ENCODE measurements around the gene SAMD10.

DNA sequence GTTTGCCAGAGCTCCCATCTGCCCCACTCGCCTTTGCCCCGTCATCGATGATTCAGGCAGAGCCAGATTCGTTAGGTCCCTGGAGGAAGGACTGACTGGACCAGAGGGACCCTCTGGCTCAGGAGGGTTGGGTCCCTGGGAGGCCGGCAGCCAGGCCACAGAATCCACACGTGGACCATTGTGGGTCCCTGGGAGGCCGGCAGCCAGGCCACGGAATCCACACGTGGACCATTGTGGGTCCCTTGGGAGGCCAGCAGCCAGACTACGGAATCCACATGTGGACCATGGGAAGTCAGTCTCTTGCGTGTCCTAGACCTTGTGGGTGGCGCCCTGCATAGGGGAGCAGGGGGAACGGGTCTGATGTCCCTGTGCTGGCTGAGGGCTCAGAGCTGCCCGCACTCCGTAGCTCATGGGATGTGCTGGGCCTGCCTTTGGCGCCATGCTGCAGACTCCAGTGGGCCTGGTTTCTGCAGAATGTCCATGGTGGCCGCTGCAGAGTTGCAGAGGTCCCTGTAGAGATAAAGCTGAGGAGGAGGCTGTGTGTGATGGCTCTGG, 46.8 kb downstream of the SAMD10 start:
- TF ChIP-seq, protein P1, sequence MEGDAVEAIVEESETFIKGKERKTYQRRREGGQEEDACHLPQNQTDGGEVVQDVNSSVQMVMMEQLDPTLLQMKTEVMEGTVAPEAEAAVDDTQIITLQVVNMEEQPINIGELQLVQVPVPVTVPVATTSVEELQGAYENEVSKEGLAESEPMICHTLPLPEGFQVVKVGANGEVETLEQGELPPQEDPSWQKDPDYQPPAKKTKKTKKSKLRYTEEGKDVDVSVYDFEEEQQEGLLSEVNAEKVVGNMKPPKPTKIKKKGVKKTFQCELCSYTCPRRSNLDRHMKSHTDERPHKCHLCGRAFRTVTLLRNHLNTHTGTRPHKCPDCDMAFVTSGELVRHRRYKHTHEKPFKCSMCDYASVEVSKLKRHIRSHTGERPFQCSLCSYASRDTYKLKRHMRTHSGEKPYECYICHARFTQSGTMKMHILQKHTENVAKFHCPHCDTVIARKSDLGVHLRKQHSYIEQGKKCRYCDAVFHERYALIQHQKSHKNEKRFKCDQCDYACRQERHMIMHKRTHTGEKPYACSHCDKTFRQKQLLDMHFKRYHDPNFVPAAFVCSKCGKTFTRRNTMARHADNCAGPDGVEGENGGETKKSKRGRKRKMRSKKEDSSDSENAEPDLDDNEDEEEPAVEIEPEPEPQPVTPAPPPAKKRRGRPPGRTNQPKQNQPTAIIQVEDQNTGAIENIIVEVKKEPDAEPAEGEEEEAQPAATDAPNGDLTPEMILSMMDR (IDR thresholded peaks at IDR 0.05; ENCODE audit: low read length), result no peak
- TF ChIP-seq EZH2 (optimal IDR thresholded peaks at IDR 0.05; ENCODE audit: low read depth, low read length) (no peak), EZH2phosphoT487 (IDR thresholded peaks at IDR 0.05; ENCODE audit: low read length) (no peak)
